Erythroblast (primary cell): ENCODE data around the gene PTPRD.

Source experiments
- DNase-seq, 2 experiments: peaks; one replicate each; lab custom pipeline; 2025; lab: John Stamatoyannopoulos, UW
- GATA1 ChIP-seq: IDR thresholded peaks from 2 replicates; pipeline ENCODE4 v1.6.1; 2011; ENCODE audit warnings: low read depth, mild to moderate bottlenecking, control low read depth, low read length, moderate library complexity
- POLR2A ChIP-seq: IDR thresholded peaks from 2 replicates; pipeline ENCODE4 v1.6.1; 2011; ENCODE audit warnings: mild to moderate bottlenecking, low read length

PTPRD gene

GRCh38 chr9:9585920-9586319, 1026.9 kb downstream of the PTPRD start:
- no peak for TF ChIP-seq POLR2A
- TF ChIP-seq GATA1 = no peak
- DNase-seq = no peak

GRCh38 chr9:9574080-9574479, 1038.7 kb downstream of the PTPRD start:
- TF ChIP-seq POLR2A = no peak
- no peak for TF ChIP-seq GATA1
- no peak for DNase-seq

- no peak for TF ChIP-seq POLR2A
- no peak for TF ChIP-seq GATA1
- DNase-seq = no peak
Measured at GRCh38 chr9:9565700-9566099, 1047.1 kb downstream of the PTPRD start.

- no peak for DNase-seq
- no peak for TF ChIP-seq POLR2A
- TF ChIP-seq GATA1 = no peak
Measured at GRCh38 chr9:9563817-9564216, 1049.0 kb downstream of the PTPRD start.

- TF ChIP-seq GATA1 (no peak), POLR2A (no peak)
- no peak for DNase-seq
Measured at GRCh38 chr9:9560382-9561035, 1052.3 kb downstream of the PTPRD start.

- TF ChIP-seq POLR2A = no peak
- no peak for TF ChIP-seq GATA1
- no peak for DNase-seq
Measured at GRCh38 chr9:9558907-9559306, 1053.9 kb downstream of the PTPRD start.

- no peak for TF ChIP-seq POLR2A
- no peak for TF ChIP-seq GATA1
- DNase-seq = no peak
Measured at GRCh38 chr9:9557804-9558334, 1054.9 kb downstream of the PTPRD start.

GRCh38 chr9:9556865-9557803, 1055.7 kb downstream of the PTPRD start:
- DNase-seq = no peak
- TF ChIP-seq POLR2A = no peak
- TF ChIP-seq GATA1 = no peak

- TF ChIP-seq GATA1 (no peak), POLR2A (no peak)
- no peak for DNase-seq
Measured at GRCh38 chr9:9552665-9553064, 1060.1 kb downstream of the PTPRD start.

GRCh38 chr9:9538766-9539165, 1074.0 kb downstream of the PTPRD start:
- no peak for DNase-seq
- no peak for TF ChIP-seq GATA1
- TF ChIP-seq POLR2A = no peak

- no peak for DNase-seq
- TF ChIP-seq POLR2A (no peak), GATA1 (no peak)
Measured at GRCh38 chr9:9538356-9538755, 1074.4 kb downstream of the PTPRD start.

- TF ChIP-seq GATA1 = no peak
- no peak for TF ChIP-seq POLR2A
- DNase-seq = no peak
Measured at GRCh38 chr9:9536523-9536922, 1076.3 kb downstream of the PTPRD start.

GRCh38 chr9:9523476-9524139, 1089.2 kb downstream of the PTPRD start:
- TF ChIP-seq GATA1 (no peak), POLR2A (no peak)
- DNase-seq = no peak
